Measurements from ENCODE around the gene PTDSS2.

GRCh38 chr11:416051-416756 is 33.9 kb upstream of the PTDSS2 start:
- TF ChIP-seq, protein P1, sequence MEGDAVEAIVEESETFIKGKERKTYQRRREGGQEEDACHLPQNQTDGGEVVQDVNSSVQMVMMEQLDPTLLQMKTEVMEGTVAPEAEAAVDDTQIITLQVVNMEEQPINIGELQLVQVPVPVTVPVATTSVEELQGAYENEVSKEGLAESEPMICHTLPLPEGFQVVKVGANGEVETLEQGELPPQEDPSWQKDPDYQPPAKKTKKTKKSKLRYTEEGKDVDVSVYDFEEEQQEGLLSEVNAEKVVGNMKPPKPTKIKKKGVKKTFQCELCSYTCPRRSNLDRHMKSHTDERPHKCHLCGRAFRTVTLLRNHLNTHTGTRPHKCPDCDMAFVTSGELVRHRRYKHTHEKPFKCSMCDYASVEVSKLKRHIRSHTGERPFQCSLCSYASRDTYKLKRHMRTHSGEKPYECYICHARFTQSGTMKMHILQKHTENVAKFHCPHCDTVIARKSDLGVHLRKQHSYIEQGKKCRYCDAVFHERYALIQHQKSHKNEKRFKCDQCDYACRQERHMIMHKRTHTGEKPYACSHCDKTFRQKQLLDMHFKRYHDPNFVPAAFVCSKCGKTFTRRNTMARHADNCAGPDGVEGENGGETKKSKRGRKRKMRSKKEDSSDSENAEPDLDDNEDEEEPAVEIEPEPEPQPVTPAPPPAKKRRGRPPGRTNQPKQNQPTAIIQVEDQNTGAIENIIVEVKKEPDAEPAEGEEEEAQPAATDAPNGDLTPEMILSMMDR (conservative IDR thresholded peaks at IDR 0.05; ENCODE audit: low read depth in 2 of 2), result no peak
- TF ChIP-seq CREB1 (CRISPR knock-in tag; IDR thresholded peaks at IDR 0.05; ENCODE audit: low read depth), result no peak
- no peak for TF ChIP-seq ETS1 (IDR thresholded peaks at IDR 0.05)
- TF ChIP-seq EZH2 (IDR thresholded peaks at IDR 0.05; ENCODE audit: low read depth, unreplicated experiment), result no peak
- TF ChIP-seq EZH2phosphoT487 (IDR thresholded peaks at IDR 0.05; ENCODE audit: unreplicated experiment), result no peak
- TF ChIP-seq, protein P2, sequence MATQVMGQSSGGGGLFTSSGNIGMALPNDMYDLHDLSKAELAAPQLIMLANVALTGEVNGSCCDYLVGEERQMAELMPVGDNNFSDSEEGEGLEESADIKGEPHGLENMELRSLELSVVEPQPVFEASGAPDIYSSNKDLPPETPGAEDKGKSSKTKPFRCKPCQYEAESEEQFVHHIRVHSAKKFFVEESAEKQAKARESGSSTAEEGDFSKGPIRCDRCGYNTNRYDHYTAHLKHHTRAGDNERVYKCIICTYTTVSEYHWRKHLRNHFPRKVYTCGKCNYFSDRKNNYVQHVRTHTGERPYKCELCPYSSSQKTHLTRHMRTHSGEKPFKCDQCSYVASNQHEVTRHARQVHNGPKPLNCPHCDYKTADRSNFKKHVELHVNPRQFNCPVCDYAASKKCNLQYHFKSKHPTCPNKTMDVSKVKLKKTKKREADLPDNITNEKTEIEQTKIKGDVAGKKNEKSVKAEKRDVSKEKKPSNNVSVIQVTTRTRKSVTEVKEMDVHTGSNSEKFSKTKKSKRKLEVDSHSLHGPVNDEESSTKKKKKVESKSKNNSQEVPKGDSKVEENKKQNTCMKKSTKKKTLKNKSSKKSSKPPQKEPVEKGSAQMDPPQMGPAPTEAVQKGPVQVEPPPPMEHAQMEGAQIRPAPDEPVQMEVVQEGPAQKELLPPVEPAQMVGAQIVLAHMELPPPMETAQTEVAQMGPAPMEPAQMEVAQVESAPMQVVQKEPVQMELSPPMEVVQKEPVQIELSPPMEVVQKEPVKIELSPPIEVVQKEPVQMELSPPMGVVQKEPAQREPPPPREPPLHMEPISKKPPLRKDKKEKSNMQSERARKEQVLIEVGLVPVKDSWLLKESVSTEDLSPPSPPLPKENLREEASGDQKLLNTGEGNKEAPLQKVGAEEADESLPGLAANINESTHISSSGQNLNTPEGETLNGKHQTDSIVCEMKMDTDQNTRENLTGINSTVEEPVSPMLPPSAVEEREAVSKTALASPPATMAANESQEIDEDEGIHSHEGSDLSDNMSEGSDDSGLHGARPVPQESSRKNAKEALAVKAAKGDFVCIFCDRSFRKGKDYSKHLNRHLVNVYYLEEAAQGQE (IDR thresholded peaks at IDR 0.05; ENCODE audit: unreplicated experiment), result no peak
- no peak for TF ChIP-seq POLR2AphosphoS5 (IDR thresholded peaks at IDR 0.05; ENCODE audit: low read depth)
- TF ChIP-seq STAT1 (IDR thresholded peaks at IDR 0.05; ENCODE audit: unreplicated experiment), result no peak

All from GM23338 (cell line).